Stimulated activated CD4-positive, alpha-beta T cell treated with anti-CD3 and anti-CD28 coated beads, TNF-alpha, amount 100 ng/mL, for 4 hours (primary cell): ENCODE data around the gene CNIH3.
"Not testable (repeated sequence)": the region's sequence is repeated elsewhere in the genome, so short reads cannot be mapped to it uniquely, and the experiment has no call there.

ENCODE experiments used
- DNase-seq, 3 experiments: peaks; one replicate each; pipeline ENCODE4 v3.0.0-alpha.2; 2020; ENCODE audit warnings: low read depth in 3 of 3

Gene CNIH3

DNA sequence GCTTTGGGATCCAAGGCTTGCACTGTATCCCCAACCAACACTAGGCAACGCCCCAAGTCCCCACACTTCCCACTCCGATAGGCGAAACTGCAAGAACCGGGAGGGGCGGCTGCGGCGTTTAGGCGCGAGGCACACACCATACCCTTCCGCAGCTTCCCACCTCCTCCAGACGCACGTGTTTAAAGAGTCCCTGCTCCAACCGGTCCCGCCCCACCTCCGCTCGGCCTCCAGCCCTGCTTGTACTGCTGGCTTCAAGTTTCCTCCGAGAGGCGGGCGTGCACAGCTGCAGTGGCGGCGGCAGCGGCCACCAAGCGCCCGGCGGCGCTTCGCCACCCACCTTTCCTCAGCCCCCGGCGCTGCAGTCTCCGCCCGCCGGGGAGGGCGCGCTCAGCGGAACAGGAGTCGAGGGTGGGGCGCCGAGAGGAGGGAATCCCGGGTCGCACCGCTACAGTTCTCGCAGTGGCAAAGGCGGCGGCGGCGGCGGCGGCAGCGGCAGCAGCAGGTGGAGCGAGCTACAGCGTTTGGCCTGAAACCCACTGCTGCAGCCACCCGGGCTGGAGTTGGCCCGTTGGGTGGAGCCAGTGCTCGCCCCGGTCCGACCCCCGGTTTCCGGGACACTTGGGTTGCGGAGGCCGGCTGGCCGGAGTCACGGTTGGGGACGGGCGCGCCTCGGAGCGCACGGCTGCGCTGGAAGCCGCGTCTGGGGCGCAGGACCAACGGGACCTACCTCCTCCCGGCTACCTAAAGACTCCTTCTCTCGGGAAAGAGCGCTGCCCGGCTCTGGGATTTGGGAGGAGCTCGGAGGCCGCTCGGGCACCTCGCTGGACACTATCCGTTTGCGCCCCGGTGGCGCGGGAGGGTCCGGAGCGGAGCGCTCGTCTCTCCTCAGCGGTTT lies at the start of gene CNIH3:
TSS of gene CNIH3 (plus strand) at position 457 of the 895 bp plus-strand sequence. CDS start 858 bp downstream, outside the sequence.
- DNase-seq: no peak

DNA sequence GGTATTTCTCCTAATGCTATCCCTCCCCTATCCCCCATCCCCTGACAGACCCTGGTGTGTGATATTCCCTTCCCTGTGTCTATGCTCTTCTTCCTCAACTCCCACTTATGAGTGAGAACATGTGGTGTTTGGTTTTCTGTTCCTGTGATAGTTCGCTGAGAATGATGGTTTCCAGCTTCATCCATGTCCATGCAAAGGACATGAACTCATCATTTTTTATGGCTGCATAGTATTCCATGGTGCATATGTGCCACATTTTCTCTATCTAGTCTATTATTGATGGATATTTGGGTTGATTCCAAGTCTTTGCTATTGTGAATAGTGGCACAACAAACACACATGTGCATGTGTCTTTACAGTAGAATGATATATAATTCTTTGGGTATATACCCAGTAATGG lies 49.6 kb upstream of the CNIH3 start:
- not testable (repeated sequence) for DNase-seq

- no peak for DNase-seq
These were observed 46.8 kb upstream of the CNIH3 start for GRCh38 chr1:224569276-224569675.

DNA sequence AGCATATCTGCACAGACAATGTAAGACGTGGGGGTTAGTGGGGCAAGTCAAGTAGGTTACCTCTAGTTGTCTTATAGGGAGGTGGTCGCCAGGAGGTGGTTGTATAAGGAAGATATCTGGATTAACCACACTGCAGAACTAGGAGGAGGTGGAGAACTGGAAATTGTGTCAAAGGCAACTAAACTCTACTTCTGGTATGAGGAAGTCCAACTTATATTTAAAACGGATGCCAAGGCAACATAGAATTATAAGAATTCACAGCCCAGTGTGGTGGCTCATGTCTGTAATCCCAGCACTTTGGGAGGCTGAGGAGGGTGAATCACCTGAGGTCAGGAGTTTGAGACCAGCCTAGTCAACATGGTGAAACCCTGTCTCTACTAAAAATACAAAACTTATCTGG lies 44.1 kb upstream of the CNIH3 start:
- not testable (repeated sequence) for DNase-seq

DNA sequence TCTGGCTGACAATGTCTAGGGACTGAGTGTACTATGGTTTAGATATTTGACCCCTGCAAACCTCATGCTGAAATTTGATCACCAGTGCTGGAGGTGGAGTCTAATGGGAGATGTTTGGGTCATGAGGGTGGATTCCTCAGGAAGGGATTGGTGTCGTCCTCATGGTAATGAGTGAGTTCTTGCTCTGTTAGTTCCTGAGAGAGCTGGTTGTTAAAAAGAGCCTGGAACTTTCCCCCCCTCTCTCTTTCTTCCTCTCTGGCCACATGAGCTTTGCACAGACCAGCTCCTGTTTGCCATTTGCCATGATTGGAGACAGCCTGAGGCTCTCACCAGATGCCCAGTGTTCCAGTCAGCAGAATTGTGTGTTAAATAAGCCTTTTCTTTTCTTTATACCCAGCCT lies 36.6 kb upstream of the CNIH3 start:
- no peak for DNase-seq

- DNase-seq: no peak
These were observed 36.1 kb upstream of the CNIH3 start for GRCh38 chr1:224580006-224580405.

GRCh38 chr1:224582041-224582440 lies 34.1 kb upstream of the CNIH3 start:
- no peak for DNase-seq

DNA sequence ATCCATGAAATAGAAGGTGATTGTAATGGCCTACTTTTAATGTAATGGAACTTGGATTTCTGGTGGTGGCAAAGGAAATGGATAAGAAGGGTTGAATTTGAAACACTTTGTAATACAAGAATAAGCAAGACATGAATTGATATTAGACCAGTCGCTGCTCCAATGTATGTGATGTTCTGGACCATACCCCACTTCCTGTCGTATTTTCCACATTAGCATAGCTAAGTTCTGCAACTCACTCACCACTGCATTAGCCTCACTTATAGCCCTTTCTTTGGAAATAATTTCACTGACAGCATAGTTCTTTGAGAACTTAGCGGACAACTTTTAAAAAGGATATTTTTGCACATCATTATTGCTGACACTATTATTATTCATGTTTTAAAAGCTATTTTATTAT lies 32.3 kb upstream of the CNIH3 start:
- no peak for DNase-seq

DNA sequence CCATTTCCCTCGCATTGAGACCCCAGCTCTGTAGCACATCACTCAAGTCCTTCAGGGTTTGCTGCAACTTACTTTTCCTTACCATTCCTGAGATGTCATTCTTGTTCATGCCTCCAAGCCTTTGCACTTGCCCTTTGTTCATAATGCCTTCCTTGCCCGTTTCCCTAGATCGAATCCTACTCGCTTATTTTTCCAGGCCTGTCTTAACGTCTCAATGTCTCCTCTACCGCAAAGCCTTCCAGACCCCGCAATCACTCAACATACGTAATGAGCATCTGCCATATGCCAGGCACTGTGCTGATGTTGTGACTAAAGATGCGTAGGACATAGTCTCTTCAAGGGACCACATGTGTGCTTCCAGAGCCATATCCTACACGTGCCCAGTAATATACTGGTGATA lies 31.1 kb upstream of the CNIH3 start:
- DNase-seq: no peak

DNA sequence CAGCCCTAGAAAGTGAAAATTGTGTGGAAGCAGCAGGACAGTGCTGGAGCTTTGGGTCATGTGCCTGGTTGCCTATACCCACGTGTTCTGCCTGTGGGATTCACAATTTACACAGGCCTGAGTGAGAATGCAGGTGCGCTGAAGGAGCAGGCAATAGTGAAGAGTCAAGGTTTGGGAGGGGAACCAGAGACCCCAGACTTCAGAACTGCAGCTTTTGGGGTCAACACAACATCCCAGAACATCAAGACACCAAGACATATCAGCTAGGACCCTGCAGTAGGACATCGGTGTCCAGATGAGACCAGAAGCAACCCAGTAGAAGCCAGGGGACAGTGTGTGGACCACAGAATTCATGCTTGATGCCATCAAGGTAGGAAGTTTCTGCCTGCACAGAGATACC lies 29.1 kb upstream of the CNIH3 start:
- no peak for DNase-seq

DNA sequence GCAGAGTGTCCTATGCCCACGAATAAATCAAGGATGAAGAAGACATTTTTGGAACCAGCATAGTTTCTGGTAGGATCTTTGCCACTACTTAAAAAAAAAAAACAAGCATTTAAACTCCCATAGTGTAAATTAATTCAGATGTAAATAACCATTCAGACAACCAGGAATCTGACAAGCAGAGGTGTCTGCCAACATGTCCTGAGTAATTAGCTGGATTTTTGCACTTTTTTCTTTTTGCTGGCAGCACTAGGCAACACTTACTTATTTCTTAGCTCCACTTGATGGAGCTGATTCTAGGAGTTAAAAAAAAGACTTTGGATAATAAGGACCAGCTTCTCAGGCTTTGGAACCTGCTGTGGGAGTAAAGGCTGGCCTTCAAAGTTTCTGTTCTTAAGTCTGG lies 27.6 kb upstream of the CNIH3 start:
- no peak for DNase-seq

GRCh38 chr1:224589006-224589405 lies 27.1 kb upstream of the CNIH3 start:
- DNase-seq: no peak

- no peak for DNase-seq
These were observed 24.8 kb upstream of the CNIH3 start for GRCh38 chr1:224591326-224591725.

DNA sequence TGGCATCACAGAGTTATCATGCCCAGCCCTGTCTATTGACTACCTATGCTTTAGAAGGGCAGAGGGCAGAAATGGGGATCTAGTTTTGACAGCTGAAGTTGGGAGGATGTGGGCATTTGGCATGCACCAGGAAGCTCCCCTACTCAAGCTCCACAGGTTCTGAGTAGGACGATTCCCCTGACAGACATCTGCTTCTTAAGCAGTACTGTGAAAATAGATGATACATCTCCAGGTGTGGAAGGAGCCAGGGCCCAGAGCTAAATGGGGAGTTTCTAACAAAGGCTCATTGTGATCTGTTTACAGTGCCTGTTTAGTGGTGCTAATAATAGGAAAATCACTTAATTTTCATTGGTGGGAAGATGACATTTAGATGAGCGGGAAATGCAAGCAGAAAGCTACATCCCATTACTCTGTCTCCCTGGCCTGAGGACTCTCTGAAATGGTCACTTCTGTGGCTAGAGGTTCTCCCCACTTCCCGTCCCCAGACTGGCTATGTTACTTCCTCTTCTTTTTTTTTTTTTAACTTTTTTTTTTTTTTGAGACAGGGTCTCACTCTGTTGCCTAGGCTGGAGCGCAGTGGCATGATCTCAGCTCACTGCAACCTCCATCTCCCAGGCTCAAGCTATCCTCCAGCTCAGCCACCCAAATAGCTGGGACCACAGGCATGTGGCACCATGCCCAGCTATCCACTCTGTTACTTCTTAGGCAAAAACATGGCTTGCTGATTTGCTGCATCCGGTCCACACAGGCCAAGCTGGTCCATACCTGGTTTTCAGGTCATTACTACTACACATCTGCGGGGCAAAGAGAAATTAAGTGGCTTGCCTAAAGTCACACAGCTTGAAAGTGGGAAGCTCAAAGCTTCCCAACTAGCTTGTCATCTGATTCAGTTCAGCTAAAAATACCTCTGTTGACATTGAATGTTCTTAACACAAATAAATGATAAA lies 23.2 kb upstream of the CNIH3 start:
- DNase-seq: no peak

DNA sequence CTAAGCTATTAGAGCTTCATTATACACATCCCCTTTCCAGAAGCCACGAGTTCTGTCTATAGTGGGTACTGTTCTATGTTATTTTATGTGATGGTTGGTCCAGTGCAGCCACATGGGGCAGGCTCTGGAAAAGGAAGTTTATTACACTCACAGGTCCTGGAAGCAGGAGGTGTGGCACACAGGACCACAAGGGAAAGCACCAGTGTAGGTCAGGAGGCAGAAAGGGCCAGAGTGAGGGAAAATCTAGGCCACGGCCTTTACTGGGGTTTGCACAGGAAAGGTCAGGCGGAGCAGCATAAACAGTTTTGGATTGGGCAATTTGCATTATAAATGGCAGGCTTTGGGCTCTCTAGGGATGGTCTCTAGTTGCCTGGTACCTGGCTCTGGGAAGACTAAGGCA lies 21.8 kb upstream of the CNIH3 start:
- DNase-seq: no peak

DNA sequence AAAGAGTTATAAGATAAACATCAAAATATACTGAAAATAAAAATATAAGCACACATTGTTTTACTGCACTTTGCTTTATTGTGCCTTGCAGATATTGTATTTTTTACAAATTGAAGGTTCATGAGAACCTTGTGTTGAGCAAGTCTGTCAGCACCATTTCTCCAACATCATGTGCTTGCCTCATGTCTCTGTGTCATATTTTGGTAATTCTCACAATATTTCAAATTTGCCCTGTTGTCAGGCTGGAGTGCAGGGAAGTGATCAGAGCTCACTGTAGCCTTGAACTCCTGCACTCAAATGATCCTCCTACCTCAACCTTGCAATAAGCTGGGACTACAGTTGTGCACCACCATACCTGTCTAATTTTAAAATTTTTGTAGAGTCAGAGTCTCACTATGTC lies 21.3 kb upstream of the CNIH3 start:
- DNase-seq: no peak

DNA sequence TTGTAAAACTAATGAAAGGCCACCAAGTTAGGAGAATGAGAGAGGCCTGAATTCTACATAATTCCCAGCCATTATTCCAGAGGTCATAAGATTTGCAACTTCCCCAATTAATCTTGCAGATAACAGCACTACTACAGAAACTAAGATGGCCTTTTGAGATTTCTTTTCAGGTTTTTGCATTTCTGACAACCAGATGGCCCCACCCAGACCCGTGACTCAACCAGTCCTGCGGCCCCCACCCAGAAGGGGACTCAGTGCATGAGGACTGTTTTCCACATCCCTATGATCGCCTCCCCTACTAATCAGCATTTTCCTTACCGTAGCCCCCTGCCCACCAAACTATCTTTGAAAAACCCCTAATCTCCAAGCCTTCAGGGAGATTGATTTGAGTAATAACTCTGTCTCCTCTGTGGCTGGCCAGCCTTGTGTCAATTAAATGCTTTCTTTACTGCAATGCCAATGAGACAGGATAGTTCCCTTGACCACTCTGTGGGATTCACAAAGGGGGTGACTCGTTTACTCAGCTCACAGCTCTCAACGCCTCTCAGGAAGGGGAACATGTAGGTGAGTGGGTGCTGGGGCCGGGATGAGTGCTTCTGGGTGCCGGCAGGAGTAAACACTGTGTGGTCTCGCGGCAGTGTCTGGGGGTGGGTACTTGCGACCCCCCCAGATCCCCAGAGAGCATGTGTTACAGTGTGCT lies 10.5 kb upstream of the CNIH3 start:
- no peak for DNase-seq

DNA sequence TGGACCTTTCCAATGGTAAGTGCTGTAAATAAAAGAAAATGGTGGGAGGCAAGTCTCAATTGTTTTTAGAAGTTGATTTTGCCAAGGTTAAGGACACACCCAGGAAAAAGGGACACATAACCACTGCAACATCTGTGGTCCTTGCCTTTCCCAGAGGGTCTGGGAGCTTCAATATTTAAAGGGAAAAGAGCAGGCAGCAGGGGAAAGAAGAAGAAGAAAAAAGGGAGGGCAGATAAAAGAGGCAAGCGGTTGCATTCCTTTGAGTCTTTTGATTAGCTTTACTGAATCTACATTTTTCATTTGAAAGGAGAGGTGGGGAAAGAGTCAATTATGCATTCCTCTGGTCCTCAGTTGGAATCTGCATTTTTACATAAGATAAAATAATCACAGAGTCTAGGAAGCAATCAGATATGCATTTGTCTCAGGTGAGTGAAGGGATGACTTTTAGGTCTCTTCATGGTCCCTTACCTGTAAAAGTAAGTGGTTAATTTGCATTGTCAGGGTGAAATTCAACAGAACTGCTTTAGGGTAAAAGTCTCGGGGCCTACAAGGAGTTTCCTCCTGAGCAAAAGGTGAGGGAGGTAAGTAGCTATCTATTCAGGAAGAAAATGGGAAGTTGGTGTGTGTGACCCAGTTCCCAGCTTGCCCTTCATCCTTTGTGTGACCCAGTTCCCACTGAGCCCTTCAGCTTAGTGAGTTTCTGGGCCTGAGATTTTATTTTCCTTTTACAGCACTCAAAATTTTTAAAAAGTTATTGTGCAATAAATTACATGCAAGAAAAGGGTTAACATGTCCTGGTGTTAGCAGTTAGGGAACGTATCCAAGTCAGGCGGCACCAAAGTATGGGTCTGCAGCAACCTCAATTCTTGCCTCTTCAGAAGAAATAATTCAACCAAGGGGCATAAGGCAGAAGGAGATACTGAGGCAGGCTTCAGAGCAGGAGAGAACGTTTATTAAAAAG lies 8.6 kb upstream of the CNIH3 start:
- no peak for DNase-seq

DNA sequence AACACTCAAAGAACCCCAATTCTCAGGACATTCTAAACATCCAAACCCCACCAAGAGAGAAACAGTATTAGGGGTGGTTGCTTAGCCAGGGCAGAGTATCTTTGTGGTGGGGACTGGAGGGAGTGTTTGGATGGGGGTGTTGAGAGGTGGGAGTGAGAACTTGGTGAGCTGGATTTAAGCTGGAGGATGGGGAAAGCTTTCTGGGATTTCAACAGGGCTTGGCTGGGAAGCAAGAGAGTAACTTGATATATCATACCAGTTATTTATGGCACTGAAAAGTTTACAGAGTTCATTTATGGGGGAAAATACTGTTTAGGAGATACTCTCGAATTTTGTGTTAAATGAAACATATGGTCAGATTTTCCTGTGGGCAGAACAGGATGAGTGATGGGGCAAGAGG lies 6.8 kb upstream of the CNIH3 start:
- DNase-seq: no peak

DNA sequence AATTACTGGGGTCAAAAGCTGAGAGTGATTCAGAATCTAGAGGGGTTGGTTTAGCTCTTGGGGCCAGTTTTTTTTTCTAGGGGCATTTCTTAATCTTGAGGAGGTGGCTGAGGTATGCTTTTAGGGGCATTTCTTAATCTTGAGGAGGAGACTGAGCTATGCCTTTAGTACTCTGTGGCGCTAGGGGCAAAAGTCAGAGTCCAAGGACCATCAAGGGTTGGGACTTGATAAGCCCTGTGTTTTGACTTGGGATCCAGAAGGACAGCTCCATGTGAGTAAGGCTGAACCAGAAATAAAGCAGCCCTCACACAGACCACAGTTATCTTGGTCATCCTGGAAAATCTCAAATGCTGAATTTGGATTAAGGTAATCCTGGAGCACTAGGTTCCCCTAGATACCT lies 3.9 kb upstream of the CNIH3 start:
- no peak for DNase-seq

DNA sequence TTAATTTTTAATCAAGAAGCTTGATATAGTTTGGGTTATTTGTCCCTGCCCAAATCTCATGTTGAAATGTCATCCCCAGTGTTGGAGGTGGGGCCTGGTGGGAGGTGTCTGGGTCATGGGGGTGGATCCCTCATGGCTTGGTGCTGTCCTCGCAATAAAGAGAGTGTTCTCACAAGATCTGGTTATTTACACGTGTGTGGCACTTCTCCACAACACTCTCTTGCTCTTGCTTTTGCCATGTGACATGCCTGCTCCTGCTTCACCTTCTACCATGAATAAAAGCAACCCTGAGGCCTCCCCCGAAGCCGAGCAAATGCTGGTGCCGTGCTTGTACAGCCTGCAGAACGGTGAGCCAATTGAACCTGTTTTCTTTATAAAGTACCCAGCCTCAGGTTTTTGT lies 2.6 kb upstream of the CNIH3 start:
- no peak for DNase-seq
